Erythroblast (primary cell): ENCODE results near the gene CUX1.

Source experiments
- GATA1 ChIP-seq: IDR thresholded peaks from 2 replicates; pipeline ENCODE4 v1.6.1; 2011; ENCODE audit warnings: low read depth, mild to moderate bottlenecking, control low read depth, low read length, moderate library complexity
- POLR2A ChIP-seq: IDR thresholded peaks from 2 replicates; pipeline ENCODE4 v1.6.1; 2011; ENCODE audit warnings: mild to moderate bottlenecking, low read length

DNA sequence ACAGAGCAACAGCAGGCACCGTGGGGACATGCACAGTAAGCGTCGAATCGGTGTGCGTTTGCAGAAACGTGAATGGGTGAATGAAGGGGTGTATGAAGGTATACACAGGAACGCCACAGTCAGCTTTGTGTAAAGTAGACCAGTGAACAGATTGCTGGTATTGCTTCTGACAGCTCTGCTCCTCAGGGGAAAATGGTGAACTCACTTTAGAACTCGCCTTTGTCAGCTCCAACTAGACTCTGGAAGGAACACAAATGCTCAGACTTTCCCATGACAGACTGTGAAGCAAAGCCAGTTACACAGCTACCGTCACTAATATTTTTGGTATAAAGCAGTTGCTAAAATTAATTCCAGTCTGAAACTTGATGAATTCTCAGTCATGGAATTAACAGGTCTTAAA is 78.9 kb downstream of the CUX1 start:
- TF ChIP-seq POLR2A (no peak), GATA1 (no peak)
